Stimulated activated memory B cell treated with anti-CD40 and anti-IgM and Interleukin-4, amounts not matched to agents 10 μg/mL and 1 μg/mL and 100 μg/mL, for 72 hours (primary cell): ENCODE data around the gene SERINC5.
"Not testable (repeated sequence)": the region's sequence is repeated elsewhere in the genome, so short reads cannot be mapped to it uniquely, and the experiment has no call there.

Experiments
- ATAC-seq: fragments of 150-1000 bp; cut with Tn5 transposase; 2 replicates; pipeline ENCODE4 v1.10.0; 2021
- H3K27ac Mint-ChIP-seq: one replicate; pipeline ENCODE4 v1.8.0; 2022; ENCODE audit warnings: mild to moderate bottlenecking, mixed read lengths
- H3K27me3 Mint-ChIP-seq: one replicate; pipeline ENCODE4 v1.8.0; 2022; ENCODE audit warnings: mixed read lengths
- H3K36me3 Mint-ChIP-seq: one replicate; pipeline ENCODE4 v1.8.0; 2022; ENCODE audit warnings: mixed read lengths
- H3K4me1 Mint-ChIP-seq: one replicate; pipeline ENCODE4 v1.8.0; 2022; ENCODE audit warnings: mixed read lengths
- H3K4me3 Mint-ChIP-seq: one replicate; pipeline ENCODE4 v1.8.0; 2022; ENCODE audit warnings: mild to moderate bottlenecking, moderate library complexity, mixed read lengths
- H3K9me3 Mint-ChIP-seq: one replicate; pipeline ENCODE4 v1.8.0; 2022; ENCODE audit warnings: mixed read lengths

The SERINC5 gene

DNA sequence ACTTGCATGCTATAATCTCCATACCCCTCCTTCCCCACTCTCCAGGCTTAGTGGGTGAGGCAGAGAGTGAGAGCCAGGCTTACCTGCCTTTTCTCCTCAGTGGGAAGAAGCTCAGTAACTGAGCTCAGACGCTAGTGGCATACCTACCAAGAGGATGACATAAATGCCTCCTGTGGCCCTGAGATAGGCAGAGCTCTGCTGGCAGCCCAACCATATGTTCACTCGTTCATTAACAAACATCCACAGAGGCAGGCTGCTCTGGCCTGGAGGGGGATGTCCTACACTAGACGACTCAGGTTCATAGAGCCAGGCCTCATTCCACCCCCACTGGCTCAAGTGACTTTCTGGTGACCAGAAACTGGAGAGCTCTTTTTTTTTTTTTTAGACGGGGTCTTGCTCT, 139.4 kb downstream of the SERINC5 start:
- Mint-ChIP-seq H3K27me3 (no peaks in the 10 kb centered on the region), H3K4me3 (no peak overlapping the region), H3K9me3 (peaks cover 13% of the 10 kb centered on the region), H3K36me3 (peaks cover 7% of the 10 kb centered on the region), H3K27ac (no peak overlapping the region), H3K4me1 (no peaks in the 10 kb centered on the region)
- ATAC-seq: no peak

DNA sequence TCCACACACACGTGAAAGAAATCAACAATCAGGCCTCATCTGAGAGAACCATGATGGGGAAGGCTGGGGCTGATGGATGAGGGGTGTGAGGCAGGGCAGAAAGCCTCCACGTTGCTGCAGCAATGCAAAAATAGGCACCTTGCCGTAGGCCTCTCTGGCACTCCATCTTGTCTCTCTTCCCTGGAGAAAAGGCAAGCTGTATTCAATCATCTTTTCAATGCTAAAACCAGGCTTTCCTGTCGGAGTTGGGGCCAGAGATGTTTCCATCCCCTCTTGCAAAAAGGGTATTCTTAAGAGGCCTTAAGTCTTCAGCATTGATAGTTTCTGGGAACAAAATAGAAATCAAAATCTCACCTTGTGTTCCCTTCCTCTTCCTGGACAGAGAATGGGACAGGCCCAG, 139.8 kb downstream of the SERINC5 start:
- ATAC-seq: no peak
- Mint-ChIP-seq H3K27ac (no peak overlapping the region), H3K27me3 (no peaks in the 10 kb centered on the region), H3K4me1 (no peaks in the 10 kb centered on the region), H3K4me3 (no peak overlapping the region), H3K9me3 (peaks cover 13% of the 10 kb centered on the region), H3K36me3 (peaks cover 7% of the 10 kb centered on the region)

- Mint-ChIP-seq H3K4me3 (no peak overlapping the region), H3K4me1 (peaks cover 7% of the 10 kb centered on the region), H3K36me3 (peaks cover 7% of the 10 kb centered on the region), H3K9me3 (peaks cover 13% of the 10 kb centered on the region), H3K27ac (no peak overlapping the region), H3K27me3 (peaks cover 6% of the 10 kb centered on the region)
- no peak for ATAC-seq
These were observed 141.0 kb downstream of the SERINC5 start for GRCh38 chr5:80114860-80115259.

DNA sequence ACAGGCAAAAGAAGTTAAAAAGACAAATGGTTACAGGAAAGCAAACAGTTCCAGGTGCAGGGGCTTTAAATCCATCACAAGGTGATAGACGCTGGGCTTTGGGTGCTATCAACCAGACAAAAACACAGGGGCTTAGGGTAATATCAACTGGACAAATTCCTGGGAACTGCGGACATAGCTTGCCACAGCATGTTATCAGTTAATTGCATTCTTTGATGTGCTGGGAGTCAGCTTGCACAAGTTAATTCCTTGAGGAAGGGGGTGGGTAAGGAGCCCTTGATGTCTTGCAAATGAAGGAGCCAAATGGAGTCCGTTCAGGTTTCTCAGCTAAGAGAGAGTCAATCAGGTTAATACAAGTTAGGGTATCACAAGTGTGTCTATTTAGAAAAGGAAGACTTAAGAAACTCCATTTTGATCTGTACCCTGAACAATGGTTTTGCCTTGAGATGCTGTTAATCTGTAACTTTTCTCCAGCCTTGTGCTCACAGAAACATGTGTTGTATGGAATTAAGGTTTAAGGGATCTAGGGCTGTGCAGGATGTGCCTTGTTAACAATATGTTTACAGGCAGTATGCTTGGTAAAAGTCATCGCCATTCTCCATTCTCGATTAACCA, 144.4 kb downstream of the SERINC5 start:
- H3K27me3 Mint-ChIP-seq, H3K9me3 Mint-ChIP-seq, ATAC-seq, H3K4me3 Mint-ChIP-seq, H3K27ac Mint-ChIP-seq, H3K36me3 Mint-ChIP-seq: not testable (repeated sequence)
- peaks cover 14% of the 10 kb centered on the region for H3K4me1 Mint-ChIP-seq

- H3K27ac Mint-ChIP-seq: peak overlapping the region; percentile 38
- H3K4me3 Mint-ChIP-seq: peak overlapping the region; percentile 11
- peaks cover 14% of the 10 kb centered on the region for H3K4me1 Mint-ChIP-seq
- H3K36me3 Mint-ChIP-seq: peaks cover 7% of the 10 kb centered on the region
- ATAC-seq: peak; percentile 74
- H3K9me3 Mint-ChIP-seq: peaks cover 9% of the 10 kb centered on the region
- peaks cover 24% of the 10 kb centered on the region for H3K27me3 Mint-ChIP-seq
These were observed 146.0 kb downstream of the SERINC5 start for GRCh38 chr5:80109646-80110478.

DNA sequence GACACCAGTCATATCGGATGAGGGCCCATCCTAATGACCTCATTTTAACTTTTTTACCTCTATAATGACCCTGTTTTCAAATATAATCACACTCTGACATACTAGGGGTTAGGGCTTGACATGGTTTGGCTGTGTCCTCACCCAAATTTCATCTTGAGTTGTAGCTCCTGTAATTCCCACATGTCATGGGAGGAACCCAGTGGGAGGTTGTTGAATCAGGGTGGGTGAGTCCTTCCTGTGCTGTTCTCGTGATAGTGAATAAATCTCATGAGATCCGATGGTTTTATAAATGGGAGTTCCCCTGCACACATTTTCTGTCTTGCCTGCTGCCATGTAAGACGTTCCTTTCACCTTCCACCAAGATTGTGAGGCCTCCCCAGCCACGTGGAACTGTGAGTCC, 148.9 kb downstream of the SERINC5 start:
- Mint-ChIP-seq H3K4me1 (peaks cover 14% of the 10 kb centered on the region), H3K36me3 (no peaks in the 10 kb centered on the region), H3K27ac (no peak overlapping the region), H3K9me3 (no peaks in the 10 kb centered on the region), H3K27me3 (peaks cover 25% of the 10 kb centered on the region), H3K4me3 (no peak overlapping the region)
- no peak for ATAC-seq

DNA sequence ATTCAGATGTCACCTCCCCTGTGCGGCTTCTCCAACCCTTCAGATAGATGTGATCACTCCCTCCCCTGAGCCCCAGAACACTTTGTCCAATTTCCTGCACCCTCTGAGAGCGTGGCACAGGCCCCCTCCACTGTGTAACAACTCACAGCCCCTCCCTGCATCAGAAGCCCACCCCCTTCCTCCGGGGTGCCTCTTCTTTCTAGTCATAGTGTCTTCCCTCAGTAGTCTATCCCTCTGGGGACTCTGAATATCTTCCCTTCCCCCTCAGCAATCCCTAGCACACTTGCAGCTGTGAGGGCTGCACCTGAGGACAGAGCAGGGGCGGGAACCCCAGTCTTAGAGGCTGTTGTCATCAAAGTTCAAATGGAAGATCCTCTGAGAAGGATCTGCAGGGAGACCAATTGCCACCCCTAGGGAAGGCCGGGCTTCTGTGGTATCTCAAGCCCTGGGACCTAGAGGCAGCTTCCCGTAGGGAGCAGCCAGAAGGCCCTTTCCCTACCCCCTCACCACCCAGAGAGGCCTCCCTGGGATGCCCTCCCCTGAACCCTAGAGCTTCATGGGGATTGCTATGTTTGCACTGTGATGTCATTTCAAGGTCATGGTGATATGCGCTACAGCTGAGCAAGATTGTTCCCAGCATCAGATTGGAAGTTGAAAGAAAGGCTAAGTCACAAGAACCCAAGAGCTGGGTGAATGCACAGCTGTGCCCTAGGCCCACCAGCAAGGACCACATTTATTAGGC, 150.0 kb downstream of the SERINC5 start:
- Mint-ChIP-seq H3K36me3 (no peaks in the 10 kb centered on the region), H3K27me3 (peaks cover 25% of the 10 kb centered on the region), H3K9me3 (no peaks in the 10 kb centered on the region), H3K4me1 (peaks cover 14% of the 10 kb centered on the region), H3K27ac (no peak overlapping the region), H3K4me3 (no peak overlapping the region)
- ATAC-seq: no peak

DNA sequence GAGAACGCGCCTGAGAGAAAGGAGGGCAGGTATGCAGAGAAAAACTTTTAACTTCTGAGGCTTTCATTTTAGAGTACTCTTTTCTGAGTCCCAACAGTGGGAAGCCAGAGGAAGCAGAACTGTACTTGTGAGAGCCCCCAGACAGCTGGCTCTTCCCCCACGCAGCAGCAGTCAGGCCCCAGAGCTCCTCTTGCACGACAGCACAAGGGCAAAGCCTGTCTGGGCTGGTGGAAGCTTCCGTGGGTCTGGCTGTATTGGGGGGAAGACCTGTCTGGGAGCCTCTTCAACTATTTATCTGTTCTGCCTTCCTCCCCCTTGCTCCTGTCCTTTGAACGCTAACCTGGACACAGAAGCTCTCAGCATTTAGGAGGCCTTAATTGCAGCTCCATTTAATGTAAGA, 152.5 kb downstream of the SERINC5 start:
- Mint-ChIP-seq H3K36me3 (no peaks in the 10 kb centered on the region), H3K27me3 (peaks cover 16% of the 10 kb centered on the region), H3K4me1 (no peaks in the 10 kb centered on the region), H3K4me3 (no peak overlapping the region), H3K27ac (no peak overlapping the region), H3K9me3 (no peaks in the 10 kb centered on the region)
- ATAC-seq: no peak

- no peaks in the 10 kb centered on the region for H3K9me3 Mint-ChIP-seq
- peaks cover 16% of the 10 kb centered on the region for H3K27me3 Mint-ChIP-seq
- ATAC-seq: no peak
- no peak overlapping the region for H3K27ac Mint-ChIP-seq
- H3K4me3 Mint-ChIP-seq: no peak overlapping the region
- H3K4me1 Mint-ChIP-seq: no peaks in the 10 kb centered on the region
- no peaks in the 10 kb centered on the region for H3K36me3 Mint-ChIP-seq
These were observed 153.9 kb downstream of the SERINC5 start for GRCh38 chr5:80101993-80102392.

GRCh38 chr5:80097451-80097850, 158.4 kb downstream of the SERINC5 start:
- H3K9me3 Mint-ChIP-seq: no peaks in the 10 kb centered on the region
- no peaks in the 10 kb centered on the region for H3K4me1 Mint-ChIP-seq
- H3K27me3 Mint-ChIP-seq: no peaks in the 10 kb centered on the region
- ATAC-seq: no peak
- H3K36me3 Mint-ChIP-seq: no peaks in the 10 kb centered on the region
- no peak overlapping the region for H3K27ac Mint-ChIP-seq
- H3K4me3 Mint-ChIP-seq: no peak overlapping the region

DNA sequence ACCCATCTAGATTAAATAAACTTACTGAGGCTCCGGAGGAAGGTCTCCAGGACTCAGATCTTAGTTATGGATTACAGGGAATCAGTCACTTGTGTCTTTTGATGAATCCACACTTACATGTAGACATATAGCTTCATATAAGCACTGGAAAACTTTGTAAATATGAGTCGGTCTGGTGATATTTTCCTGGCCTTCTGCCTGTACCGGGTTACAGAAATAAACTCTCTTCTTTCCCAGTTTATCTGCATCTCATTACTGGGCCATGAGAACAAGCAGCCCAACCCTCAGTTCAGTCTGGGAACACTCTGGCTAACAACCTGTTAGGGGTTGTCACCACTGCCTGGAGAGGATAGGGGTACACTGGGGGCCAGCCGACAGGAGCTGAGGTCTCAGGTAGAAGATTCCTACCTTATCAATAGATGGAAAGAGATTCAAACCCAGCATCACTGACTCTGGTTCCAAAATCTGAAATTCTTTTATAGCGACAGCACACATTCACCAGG, 161.6 kb downstream of the SERINC5 start:
- Mint-ChIP-seq H3K27me3 (no peaks in the 10 kb centered on the region), H3K36me3 (no peaks in the 10 kb centered on the region), H3K9me3 (no peaks in the 10 kb centered on the region), H3K27ac (no peak overlapping the region), H3K4me3 (no peak overlapping the region), H3K4me1 (no peaks in the 10 kb centered on the region)
- ATAC-seq: no peak

DNA sequence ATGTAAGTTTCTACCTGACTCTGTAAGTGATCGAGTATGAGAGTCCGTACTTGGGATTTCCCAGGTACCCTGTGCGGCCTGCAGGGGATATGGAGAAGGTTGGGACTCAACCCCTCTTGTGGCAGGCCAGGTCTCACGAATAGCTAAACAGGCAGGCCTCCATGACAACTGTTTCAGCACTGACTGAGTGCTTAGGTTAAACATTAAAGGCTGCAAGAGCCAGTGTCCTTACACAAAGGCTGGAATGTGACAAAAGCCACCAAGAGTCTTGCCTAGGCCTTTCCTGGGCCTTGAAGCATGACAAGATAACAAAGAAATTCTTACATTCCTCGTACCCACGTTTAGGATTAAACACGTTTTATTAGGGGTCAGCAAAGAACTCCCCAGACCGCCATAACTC, 162.1 kb downstream of the SERINC5 start:
- Mint-ChIP-seq H3K9me3 (no peaks in the 10 kb centered on the region), H3K36me3 (no peaks in the 10 kb centered on the region), H3K4me1 (no peaks in the 10 kb centered on the region), H3K4me3 (no peak overlapping the region), H3K27ac (no peak overlapping the region), H3K27me3 (no peaks in the 10 kb centered on the region)
- ATAC-seq: no peak

DNA sequence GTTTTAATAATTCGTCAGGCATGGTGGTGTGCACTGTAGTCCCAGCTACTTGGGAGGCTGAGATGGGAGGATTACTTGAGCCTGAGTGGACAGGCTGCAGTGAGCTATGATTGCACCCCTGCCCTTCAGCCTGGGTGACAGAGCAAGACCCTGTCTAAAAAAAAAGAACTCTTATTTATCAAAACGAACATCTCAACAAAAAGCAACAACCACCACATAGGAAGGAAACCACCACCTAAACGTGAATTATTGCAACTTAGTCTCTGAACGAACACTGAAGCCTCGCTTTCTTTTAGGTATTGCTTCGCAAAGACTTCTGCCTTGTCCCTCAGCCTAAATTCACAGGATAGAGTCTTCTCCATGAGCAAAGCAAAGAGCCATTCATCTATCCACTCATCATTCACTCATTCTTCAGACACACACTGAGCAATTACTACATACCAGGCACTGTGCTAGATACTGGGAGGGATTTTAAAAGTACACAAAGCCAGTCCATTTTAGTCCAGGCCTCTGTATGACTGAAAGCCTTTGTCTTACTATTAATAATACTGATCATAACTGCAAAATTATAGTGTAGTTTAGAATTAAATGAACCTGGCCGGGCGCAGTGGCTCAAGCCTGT, 163.3 kb downstream of the SERINC5 start:
- Mint-ChIP-seq H3K36me3 (no peaks in the 10 kb centered on the region), H3K27ac (no peak overlapping the region), H3K27me3 (no peaks in the 10 kb centered on the region), H3K9me3 (no peaks in the 10 kb centered on the region), H3K4me1 (no peaks in the 10 kb centered on the region), H3K4me3 (no peak overlapping the region)
- ATAC-seq: no peak

- not testable (repeated sequence) for H3K27ac Mint-ChIP-seq, H3K27me3 Mint-ChIP-seq, H3K4me1 Mint-ChIP-seq, H3K9me3 Mint-ChIP-seq, ATAC-seq, H3K36me3 Mint-ChIP-seq, H3K4me3 Mint-ChIP-seq
These were observed 164.1 kb downstream of the SERINC5 start for GRCh38 chr5:80091792-80092192.

DNA sequence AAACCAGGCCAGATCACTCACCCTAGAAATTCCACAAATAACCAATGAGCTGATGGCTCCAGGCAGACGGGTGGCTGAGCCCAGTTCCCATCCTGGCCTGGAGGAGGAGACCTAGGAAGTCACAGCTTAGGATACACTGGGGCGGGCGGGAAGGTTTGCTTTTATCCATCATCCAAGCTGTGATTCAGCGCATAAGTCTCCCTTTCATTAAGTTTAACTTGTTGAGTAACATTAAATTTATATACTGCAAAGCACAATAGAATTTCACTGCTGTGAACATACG, 165.0 kb downstream of the SERINC5 start:
- H3K27me3 Mint-ChIP-seq: peaks cover 5% of the 10 kb centered on the region
- H3K4me1 Mint-ChIP-seq: no peaks in the 10 kb centered on the region
- no peak overlapping the region for H3K27ac Mint-ChIP-seq
- H3K9me3 Mint-ChIP-seq: no peaks in the 10 kb centered on the region
- no peaks in the 10 kb centered on the region for H3K36me3 Mint-ChIP-seq
- ATAC-seq: no peak
- H3K4me3 Mint-ChIP-seq: no peak overlapping the region
